Ovary (tissue), 3 donors: ENCODE results near the gene STON1.

Experiments
- EP300 ChIP-seq: sonication (generic); formaldehyde crosslinking; IDR thresholded peaks from one replicate; pipeline ENCODE4 v1.6.1; 2017; ENCODE audit warnings: antibody characterized with exemption
- POLR2A ChIP-seq: fragments of 450-650 bp; IDR thresholded peaks from one replicate; pipeline ENCODE4 v1.6.1; 2017; ENCODE audit warnings: antibody characterized with exemption, mild to moderate bottlenecking, moderate library complexity
- TF ChIP-seq, protein P1 (sequence below), 3 donors: fragments of 450-650 bp in 2 of 3; fragments of 200-600 bp in 1 of 3; IDR thresholded peaks; one replicate each; pipeline versions ENCODE4 v1.5.1 to v1.8.0; 2016 to 2022; ENCODE audit warnings: antibody characterized with exemption in 3 of 3, mild to moderate bottlenecking in 1 of 3
- donor health status: DM: no; HTN: no; CAD: no.

- TF ChIP-seq POLR2A (no peak), EP300 (no peak)
- TF ChIP-seq, protein P1, sequence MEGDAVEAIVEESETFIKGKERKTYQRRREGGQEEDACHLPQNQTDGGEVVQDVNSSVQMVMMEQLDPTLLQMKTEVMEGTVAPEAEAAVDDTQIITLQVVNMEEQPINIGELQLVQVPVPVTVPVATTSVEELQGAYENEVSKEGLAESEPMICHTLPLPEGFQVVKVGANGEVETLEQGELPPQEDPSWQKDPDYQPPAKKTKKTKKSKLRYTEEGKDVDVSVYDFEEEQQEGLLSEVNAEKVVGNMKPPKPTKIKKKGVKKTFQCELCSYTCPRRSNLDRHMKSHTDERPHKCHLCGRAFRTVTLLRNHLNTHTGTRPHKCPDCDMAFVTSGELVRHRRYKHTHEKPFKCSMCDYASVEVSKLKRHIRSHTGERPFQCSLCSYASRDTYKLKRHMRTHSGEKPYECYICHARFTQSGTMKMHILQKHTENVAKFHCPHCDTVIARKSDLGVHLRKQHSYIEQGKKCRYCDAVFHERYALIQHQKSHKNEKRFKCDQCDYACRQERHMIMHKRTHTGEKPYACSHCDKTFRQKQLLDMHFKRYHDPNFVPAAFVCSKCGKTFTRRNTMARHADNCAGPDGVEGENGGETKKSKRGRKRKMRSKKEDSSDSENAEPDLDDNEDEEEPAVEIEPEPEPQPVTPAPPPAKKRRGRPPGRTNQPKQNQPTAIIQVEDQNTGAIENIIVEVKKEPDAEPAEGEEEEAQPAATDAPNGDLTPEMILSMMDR (IDR thresholded peaks at IDR 0.05), result peak in 2 of 3 donors; percentile 40 to 49
Observed at GRCh38 chr2:48600204-48600813, 70.4 kb downstream of the STON1 start.
